SK-N-SH treated with all-trans-retinoic acid at 6 μM for 48 hours (cell line): ENCODE data around the gene VARS1.

ENCODE experiments used
- ARNTL ChIP-seq: fragments of 450-650 bp; formaldehyde crosslinking; IDR thresholded peaks from 2 replicates; pipeline ENCODE4 v1.5.0; 2020; ENCODE audit warnings: low read depth, mild to moderate bottlenecking, moderate library complexity, borderline replicate concordance
- BACH2 ChIP-seq: fragments of 250-450 bp; sonication (Bioruptor Pico); IDR thresholded peaks from 2 replicates; pipeline ENCODE4 v1.9.0; 2021; ENCODE audit warnings: mild to moderate bottlenecking, borderline replicate concordance
- CREB5 ChIP-seq: fragments of 250-450 bp; sonication (Bioruptor Pico); IDR thresholded peaks from 2 replicates; pipeline ENCODE4 v1.5.1; 2020; ENCODE audit warnings: low read depth, mild to moderate bottlenecking, moderate library complexity
- CSDC2 ChIP-seq: fragments of 250-450 bp; sonication (Bioruptor Pico); IDR thresholded peaks from 2 replicates; pipeline ENCODE4 v1.5.0; 2020; ENCODE audit warnings: mild to moderate bottlenecking, moderate library complexity
- OSR1 ChIP-seq: fragments of 250-450 bp; sonication (Bioruptor Pico); IDR thresholded peaks from 2 replicates; pipeline ENCODE4 v1.8.0; 2022; ENCODE audit warnings: moderate library complexity, mild to moderate bottlenecking, inconsistent platforms
- PATZ1 ChIP-seq: fragments of 250-450 bp; sonication (Bioruptor Pico); IDR thresholded peaks from 2 replicates; pipeline ENCODE4 v1.8.0; 2020; ENCODE audit warnings: mild to moderate bottlenecking, moderate library complexity, borderline replicate concordance
- RARB ChIP-seq: fragments of 250-450 bp; sonication (Bioruptor Pico); IDR thresholded peaks from 2 replicates; pipeline ENCODE4 v1.8.0; 2021; ENCODE audit warnings: mild to moderate bottlenecking, moderate library complexity
- ZC3H10 ChIP-seq: fragments of 250-450 bp; sonication (Bioruptor Pico); IDR thresholded peaks from 2 replicates; pipeline ENCODE4 v1.5.1; 2021; ENCODE audit warnings: mild to moderate bottlenecking, moderate library complexity
- ZFP30 ChIP-seq: fragments of 450-650 bp; formaldehyde crosslinking; IDR thresholded peaks from 2 replicates; pipeline ENCODE4 v1.5.0; 2022; ENCODE audit warnings: mild to moderate bottlenecking, moderate library complexity
- ZNF8 ChIP-seq: fragments of 450-650 bp; formaldehyde crosslinking; IDR thresholded peaks from 2 replicates; pipeline ENCODE4 v1.5.0; 2020; ENCODE audit warnings: mild to moderate bottlenecking, moderate library complexity

GRCh38 chr6:31784098-31784925, 11.2 kb downstream of the VARS1 start:
- TF ChIP-seq PATZ1 (CRISPR knock-in tag) (no peak), ZC3H10 (CRISPR knock-in tag) (no peak), CREB5 (no peak), ARNTL (CRISPR knock-in tag) (no peak), ZNF8 (CRISPR knock-in tag) (no peak), ZFP30 (CRISPR knock-in tag) (no peak), RARB (CRISPR knock-in tag) (no peak), CSDC2 (CRISPR knock-in tag) (no peak), BACH2 (CRISPR knock-in tag) (no peak), OSR1 (CRISPR knock-in tag) (no peak)
